Activated T-helper 2 cell treated with anti-CD3 and anti-CD28 coated beads, Interferon-gamma antibody, Interleukin-2, Interleukin-4, amounts not matched to agents 10 μg/mL and 5 μg/mL and 100 μg/mL, durations not matched to agents 14 hours and 24 hours and 36 hours (primary cell): ENCODE data around the gene DDX52. TPM values are rescaled to one million over a fixed set of nuclear protein-coding genes. Genes with fewer than 3 reads are reported as not detected.
"Not testable (repeated sequence)": the region's sequence is repeated elsewhere in the genome, so short reads cannot be mapped to it uniquely, and the experiment has no call there.

ENCODE experiments used
- DNase-seq: peaks from one replicate; pipeline ENCODE4 v3.0.0; 2021; ENCODE audit warnings: low spot score
- H3K27ac Mint-ChIP-seq: one replicate; pipeline ENCODE4 v1.8.0; 2021; ENCODE audit warnings: mixed read lengths
- H3K27me3 Mint-ChIP-seq: one replicate; pipeline ENCODE4 v1.8.0; 2021; ENCODE audit warnings: low read depth, mixed read lengths
- H3K36me3 Mint-ChIP-seq: one replicate; pipeline ENCODE4 v1.8.0; 2021; ENCODE audit warnings: low read depth, mixed read lengths
- H3K4me1 Mint-ChIP-seq: one replicate; pipeline ENCODE4 v1.8.0; 2021; ENCODE audit warnings: low read depth, mixed read lengths
- H3K4me3 Mint-ChIP-seq: one replicate; pipeline ENCODE4 v1.8.0; 2021; ENCODE audit warnings: low read depth, mild to moderate bottlenecking, moderate library complexity, mixed read lengths
- H3K9me3 Mint-ChIP-seq: one replicate; pipeline ENCODE4 v1.8.0; 2021; ENCODE audit warnings: mixed read lengths
- intact Hi-C: fragments of 100-400 bp; cut with micrococcal nuclease; formaldehyde crosslinking; loops from one replicate; pipeline ENCODE4 v1.15.1; 2023
- total RNA-seq: library from RNA; stranded (reverse); gene quantifications from 2 replicates; pipeline ENCODE4 v1.2.3, GENCODE V29; 2022

Gene DDX52
- total RNA-seq, 1 donor from 2014 or later: 43.4 TPM

DNA sequence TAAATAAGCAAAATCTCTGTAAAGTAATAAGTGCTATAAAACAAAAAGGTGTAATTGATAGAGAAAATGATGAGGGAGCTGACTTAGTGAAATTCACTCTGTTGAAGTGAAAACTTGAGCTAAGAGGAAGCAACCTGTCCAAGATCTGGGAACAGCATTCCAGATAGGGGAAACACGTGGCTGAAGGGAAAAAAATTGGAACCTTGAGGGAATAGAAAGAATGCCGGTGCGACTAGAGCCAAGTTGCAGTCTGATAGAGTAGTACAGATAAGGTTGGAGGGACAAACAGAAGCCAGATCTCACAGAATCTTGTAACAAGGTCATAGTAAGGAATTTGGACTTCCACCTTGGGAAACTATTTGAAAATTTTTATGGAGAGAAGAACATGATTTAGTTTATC lies 623 bp upstream of the DDX52 start:
- intact Hi-C loops: loop anchor here (1.0 kb wide), 1 partner anchor 35 kb away; the partner anchor contains the start of gene SYNRG
- peaks cover 47% of the 10 kb centered on the region for H3K27me3 Mint-ChIP-seq
- peaks cover 33% of the 10 kb centered on the region for H3K36me3 Mint-ChIP-seq
- no peak for DNase-seq
- peaks cover 28% of the 10 kb centered on the region for H3K4me1 Mint-ChIP-seq
- no peak overlapping the region for H3K27ac Mint-ChIP-seq
- no peaks in the 10 kb centered on the region for H3K9me3 Mint-ChIP-seq
- H3K4me3 Mint-ChIP-seq: peak overlapping the region; percentile 93

GRCh38 chr17:37642681-37643080 lies 565 bp downstream of the DDX52 start:
- DNase-seq: no peak
- Mint-ChIP-seq H3K36me3 (peaks cover 43% of the 10 kb centered on the region), H3K27me3 (peaks cover 35% of the 10 kb centered on the region), H3K9me3 (no peaks in the 10 kb centered on the region), H3K4me3 (peak overlapping the region; percentile 93), H3K27ac (peak overlapping the region; percentile 84), H3K4me1 (peaks cover 22% of the 10 kb centered on the region)
- intact Hi-C loops: loop anchor here (1.0 kb wide), 1 partner anchor 33 kb away; the partner anchor contains the start of gene SYNRG

DNA sequence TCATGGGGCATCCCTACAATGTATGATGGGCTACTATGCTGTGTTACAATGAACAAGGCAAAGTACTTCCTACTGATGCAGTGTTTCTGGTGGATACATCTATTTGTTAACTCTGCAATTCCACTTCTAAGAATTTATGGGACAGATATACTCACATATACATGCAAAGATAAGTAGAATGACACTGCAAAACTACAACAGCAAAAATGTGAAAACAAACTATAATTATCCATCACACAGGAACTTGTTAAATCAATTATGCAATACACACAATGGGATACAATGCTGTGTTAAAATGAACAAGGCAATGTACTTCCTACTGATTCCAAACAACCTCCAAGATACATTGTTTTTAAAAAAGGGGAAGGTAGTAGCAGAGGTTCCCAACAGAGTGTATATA lies 3.2 kb downstream of the DDX52 start:
- Mint-ChIP-seq H3K27me3 (peaks cover 12% of the 10 kb centered on the region), H3K9me3 (no peaks in the 10 kb centered on the region), H3K27ac (no peak overlapping the region), H3K4me1 (peaks cover 26% of the 10 kb centered on the region), H3K36me3 (peaks cover 62% of the 10 kb centered on the region), H3K4me3 (peak overlapping the region; percentile 2)
- no peak for DNase-seq
- intact Hi-C loops: no loop called here

DNA sequence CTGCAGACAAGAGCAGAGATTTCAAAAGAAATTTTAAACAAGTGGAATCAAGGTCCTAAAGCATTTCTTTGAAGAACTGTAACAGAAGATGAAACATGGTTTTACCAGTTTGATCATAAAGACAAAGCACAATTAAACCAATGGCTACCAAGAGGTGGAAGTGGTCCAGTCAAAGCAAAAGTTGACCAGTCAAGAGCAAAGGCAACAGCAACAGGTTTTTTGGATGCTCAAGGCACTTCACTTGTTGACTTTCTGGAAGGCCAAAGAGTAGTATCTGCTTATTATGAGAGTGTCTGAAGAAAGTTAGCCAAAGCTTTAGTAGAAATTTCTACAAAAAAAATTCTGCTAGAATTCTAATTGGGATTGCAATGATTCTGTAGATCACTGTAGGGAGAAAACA lies 5.3 kb downstream of the DDX52 start:
- Mint-ChIP-seq H3K36me3 (peaks cover 62% of the 10 kb centered on the region), H3K27me3 (no peaks in the 10 kb centered on the region), H3K9me3 (no peaks in the 10 kb centered on the region), H3K4me1 (peaks cover 21% of the 10 kb centered on the region), H3K27ac (no peak overlapping the region), H3K4me3 (no peak overlapping the region)
- no peak for DNase-seq
- intact Hi-C loops: no loop called here

- H3K4me3 Mint-ChIP-seq, intact Hi-C loops, H3K9me3 Mint-ChIP-seq, H3K4me1 Mint-ChIP-seq, H3K27me3 Mint-ChIP-seq, DNase-seq, H3K27ac Mint-ChIP-seq: not testable (repeated sequence)
- H3K36me3 Mint-ChIP-seq: peaks cover 41% of the 10 kb centered on the region
Observed at GRCh38 chr17:37616430-37616829, 26.8 kb downstream of the DDX52 start.

- Mint-ChIP-seq H3K4me3 (no peak overlapping the region), H3K27ac (no peak overlapping the region), H3K4me1 (peaks cover 3% of the 10 kb centered on the region), H3K9me3 (no peaks in the 10 kb centered on the region), H3K36me3 (peaks cover 29% of the 10 kb centered on the region), H3K27me3 (no peaks in the 10 kb centered on the region)
- DNase-seq: no peak
- intact Hi-C loops: no loop called here
Observed at GRCh38 chr17:37614823-37615222, 28.4 kb downstream of the DDX52 start.

DNA sequence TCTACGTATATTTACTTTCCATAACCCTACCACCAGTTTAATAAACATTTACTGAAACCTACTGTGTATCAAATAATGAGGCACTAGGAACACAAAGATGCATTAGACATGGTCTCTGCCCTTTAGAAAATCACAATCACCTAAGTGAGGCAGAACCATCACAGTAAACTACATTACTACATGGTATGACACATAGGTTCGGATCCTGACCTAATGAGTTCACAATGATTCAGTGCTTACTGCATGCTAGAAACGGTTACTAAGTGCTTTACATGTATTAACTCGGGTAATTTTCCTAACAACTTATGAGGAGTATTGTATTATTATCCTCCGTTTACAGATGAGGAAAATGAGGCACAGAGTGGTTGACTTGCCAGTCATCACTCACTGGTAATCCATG lies 28.9 kb downstream of the DDX52 start:
- peaks cover 28% of the 10 kb centered on the region for H3K36me3 Mint-ChIP-seq
- H3K4me1 Mint-ChIP-seq: peaks cover 3% of the 10 kb centered on the region
- DNase-seq: no peak
- no peak overlapping the region for H3K27ac Mint-ChIP-seq
- H3K4me3 Mint-ChIP-seq: no peak overlapping the region
- intact Hi-C loops: no loop called here
- no peaks in the 10 kb centered on the region for H3K27me3 Mint-ChIP-seq
- no peaks in the 10 kb centered on the region for H3K9me3 Mint-ChIP-seq

DNA sequence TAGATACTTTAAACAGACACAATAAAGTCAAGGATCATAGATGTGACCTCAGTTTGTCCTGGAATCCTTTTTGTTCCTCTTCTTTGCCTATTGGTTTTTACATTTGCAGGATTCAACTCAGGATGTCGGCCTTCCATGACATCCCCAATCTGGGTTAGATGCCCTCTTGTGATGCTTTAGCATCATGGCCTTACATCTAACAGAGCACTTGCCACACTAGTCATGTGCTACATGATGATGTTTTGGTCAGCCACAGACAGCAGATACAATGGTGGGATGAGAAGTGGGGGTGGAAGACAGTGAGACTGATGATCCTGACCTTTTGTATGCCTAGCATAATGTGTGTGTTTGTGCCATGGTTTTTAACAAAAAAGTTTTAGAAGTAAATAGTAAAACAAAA lies 32.3 kb downstream of the DDX52 start:
- Mint-ChIP-seq H3K36me3 (peaks cover 28% of the 10 kb centered on the region), H3K4me1 (peaks cover 16% of the 10 kb centered on the region), H3K27me3 (no peaks in the 10 kb centered on the region), H3K4me3 (peak overlapping the region; percentile 15), H3K27ac (no peak overlapping the region), H3K9me3 (no peaks in the 10 kb centered on the region)
- intact Hi-C loops: no loop called here
- DNase-seq: no peak

DNA sequence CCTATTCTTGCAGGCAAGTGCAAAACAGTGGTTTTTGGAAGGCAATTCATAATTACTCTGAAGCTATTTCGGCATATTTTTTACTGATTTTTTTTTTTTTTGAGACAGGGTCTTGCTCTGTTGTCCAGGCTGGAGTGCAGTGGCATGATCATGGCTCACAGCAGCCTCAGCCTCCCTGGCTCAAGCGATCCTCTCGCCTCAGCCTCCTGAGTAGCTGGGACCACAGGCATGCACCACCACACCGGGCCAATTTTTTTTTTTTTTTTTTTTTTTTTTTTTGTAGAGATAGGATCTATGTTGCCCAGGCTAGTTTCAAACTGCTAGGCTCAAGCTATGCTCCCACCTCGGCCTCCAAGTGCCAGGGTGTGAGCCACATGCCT lies 33.2 kb downstream of the DDX52 start:
- H3K27ac Mint-ChIP-seq: peak overlapping the region; percentile 72
- H3K9me3 Mint-ChIP-seq, H3K27me3 Mint-ChIP-seq, DNase-seq, intact Hi-C loops: not testable (repeated sequence)
- peaks cover 34% of the 10 kb centered on the region for H3K36me3 Mint-ChIP-seq
- peak overlapping the region; percentile 90 for H3K4me3 Mint-ChIP-seq
- peaks cover 25% of the 10 kb centered on the region for H3K4me1 Mint-ChIP-seq

DNA sequence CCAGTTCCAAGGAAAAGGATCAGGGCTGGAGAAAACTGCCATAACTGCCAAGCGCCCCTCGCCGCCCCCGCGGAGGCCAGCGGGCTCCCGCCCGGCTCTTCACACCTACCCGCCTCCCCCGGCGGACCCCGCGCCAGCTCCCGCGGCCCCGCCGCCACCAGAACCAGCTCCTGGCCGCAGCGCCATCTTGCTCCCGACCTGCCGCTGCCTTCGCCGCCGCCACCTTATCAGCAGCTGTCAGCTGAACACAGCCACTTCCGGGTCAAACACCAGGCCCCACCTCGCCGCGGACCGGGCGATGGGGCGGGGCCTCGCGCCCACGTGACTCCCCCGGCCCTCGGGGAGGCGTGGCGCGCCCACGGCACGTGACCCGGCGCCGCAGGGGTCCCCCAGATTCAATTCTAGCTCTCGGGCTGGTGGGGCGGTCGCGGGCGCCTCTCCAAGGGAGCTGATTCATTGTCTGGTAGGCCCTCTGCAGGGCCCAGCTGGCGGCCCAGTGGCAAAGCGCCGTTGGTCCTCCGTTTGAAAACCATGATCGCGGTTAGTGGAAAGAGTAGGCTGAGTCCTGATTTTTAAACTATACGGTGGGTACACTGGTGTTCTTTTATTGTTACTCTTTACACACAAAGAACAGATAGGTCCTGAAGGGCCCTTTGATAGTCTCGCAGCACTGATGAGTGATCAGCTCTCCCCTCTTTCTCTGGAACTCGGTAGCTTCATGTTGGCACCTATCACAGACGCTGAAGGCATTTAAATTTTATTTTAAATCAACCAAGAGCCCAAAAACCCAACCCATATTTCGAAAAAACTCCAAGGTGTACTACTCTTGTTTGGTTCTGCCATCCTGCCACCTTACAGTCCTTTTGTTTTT lies 33.8 kb downstream of the DDX52 start, which contains the start of gene SYNRG:
Gene SYNRG, minus strand, starts transcription at position 249 of the 871 bp plus-strand sequence. Its CDS starts 63 bp downstream, at position 186.
- Mint-ChIP-seq H3K9me3 (no peaks in the 10 kb centered on the region), H3K27me3 (no peaks in the 10 kb centered on the region), H3K36me3 (peaks cover 35% of the 10 kb centered on the region), H3K4me3 (peak within 1 kb of the TSS; percentile 90), H3K27ac (peak within 1 kb of the TSS; percentile 88), H3K4me1 (peaks cover 31% of the 10 kb centered on the region)
- intact Hi-C loops: loop anchor here (1.0 to 10.0 kb wide), 6 partner anchors 17 to 205 kb away; partner anchors contain the start of genes ACACA, DDX52, DUSP14 and TADA2A
- peak; percentile 92 for DNase-seq

DNA sequence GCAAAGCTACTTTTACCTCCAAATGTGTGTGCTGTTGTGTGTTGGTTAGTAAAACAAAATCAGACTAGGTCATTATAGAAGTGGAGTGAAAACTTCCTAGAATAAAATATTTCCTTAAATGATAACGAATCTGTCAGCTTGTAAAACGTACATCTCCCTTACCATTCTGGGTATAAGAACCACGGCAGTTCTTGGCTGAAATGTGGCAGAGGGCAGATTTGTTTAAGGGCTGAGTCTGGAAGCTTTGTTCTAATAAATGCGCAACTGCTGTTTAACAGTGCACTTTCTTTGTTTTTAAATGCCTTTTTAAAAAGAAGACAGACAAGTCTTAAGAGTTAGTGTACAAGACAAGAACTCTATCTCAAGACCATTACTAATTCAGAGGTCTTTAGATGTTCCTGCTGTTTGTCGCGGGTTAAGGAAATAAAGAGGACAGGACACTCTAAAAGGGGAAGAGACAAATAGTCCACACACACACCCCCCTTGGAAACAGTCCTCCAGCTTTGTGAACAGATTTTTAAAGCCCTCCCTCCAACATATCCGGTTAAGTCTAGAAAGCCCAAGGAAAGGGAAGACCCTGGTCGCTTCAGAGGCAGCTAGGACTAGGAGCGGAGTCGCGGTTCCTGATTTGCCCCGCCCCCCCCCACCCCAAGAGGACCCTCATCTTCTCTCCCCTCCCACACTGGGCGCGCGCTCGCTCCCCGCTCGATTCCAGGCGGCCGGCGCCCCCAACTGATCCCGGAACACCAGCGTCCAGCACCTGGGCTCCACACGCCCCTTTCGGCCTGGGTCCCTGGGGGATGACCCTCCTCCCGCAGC lies 34.7 kb downstream of the DDX52 start:
- DNase-seq: no peak
- H3K9me3 Mint-ChIP-seq: no peaks in the 10 kb centered on the region
- H3K27ac Mint-ChIP-seq: peak overlapping the region; percentile 80
- peak overlapping the region; percentile 90 for H3K4me3 Mint-ChIP-seq
- H3K4me1 Mint-ChIP-seq: peaks cover 34% of the 10 kb centered on the region
- peaks cover 35% of the 10 kb centered on the region for H3K36me3 Mint-ChIP-seq
- intact Hi-C loops: loop anchor here (1.0 to 10.0 kb wide), 6 partner anchors 16 to 204 kb away; partner anchors contain the start of genes ACACA, DDX52, DUSP14 and TADA2A
- H3K27me3 Mint-ChIP-seq: no peaks in the 10 kb centered on the region

- DNase-seq: no peak
- Mint-ChIP-seq H3K4me1 (peaks cover 37% of the 10 kb centered on the region), H3K27me3 (no peaks in the 10 kb centered on the region), H3K4me3 (peak overlapping the region; percentile 90), H3K27ac (peak overlapping the region; percentile 80), H3K9me3 (no peaks in the 10 kb centered on the region), H3K36me3 (peaks cover 33% of the 10 kb centered on the region)
- intact Hi-C loops: loop anchor here (2.0 to 10.0 kb wide), 5 partner anchors 15 to 203 kb away; partner anchors contain the start of genes ACACA, DUSP14 and TADA2A
Observed at GRCh38 chr17:37607637-37608331, 35.5 kb downstream of the DDX52 start.
